ENCODE data around the gene CCDC87. TPM values are rescaled to one million over a fixed set of nuclear protein-coding genes. Genes with fewer than 3 reads are reported as not detected.

Gene CCDC87
- total and polyA plus RNA-seq, 2 donors (not counting 3 experiments of a cell fraction or from before 2014, with no cell fraction given), result 0.06 to 0.22 TPM

GRCh38 chr11:66569076-66569475 lies 23.8 kb downstream of the CCDC87 start:
- Histone ChIP-seq H4K20me1 (replicated peaks; ENCODE audit: control insufficient read depth, extremely low read depth, insufficient read depth, low read length) (no peaks in the 10 kb centered on the region), H3K79me2 (ENCODE audit: control insufficient read depth, insufficient read depth, low read length) (no peaks in the 10 kb centered on the region), H3K4me2 (ENCODE audit: insufficient read depth, low read length) (no peak overlapping the region), H3K4me3 (replicated peaks in 1 of 3; ENCODE audit: insufficient read depth in 1 of 3, low read depth in 1 of 3, low read length in 3 of 3) (no peak overlapping the region), H3K27me3 (ENCODE audit: control insufficient read depth in 2 of 2, insufficient read depth in 2 of 2, low read length in 2 of 2) (no peaks in the 10 kb centered on the region), H3K9ac (replicated peaks; ENCODE audit: extremely low read depth, insufficient read depth, low read length) (no peak overlapping the region), H2AFZ (ENCODE audit: low read depth, low read length) (no peak overlapping the region), H3K36me3 (ENCODE audit: control insufficient read depth in 2 of 2, extremely low read depth in 1 of 2, insufficient read depth in 2 of 2, low read length in 2 of 2) (no peaks in the 10 kb centered on the region), H3K27ac (ENCODE audit: insufficient read depth, low read depth, low read length) (no peak overlapping the region), H3K9me1 (replicated peaks; ENCODE audit: control insufficient read depth, extremely low read depth, insufficient read depth, low read length) (no peaks in the 10 kb centered on the region), H3K4me1 (ENCODE audit: control insufficient read depth, extremely low read depth, insufficient read depth, low read length) (peaks cover 3% of the 10 kb centered on the region), H3K9me3 (replicated peaks; ENCODE audit: control insufficient read depth, insufficient read depth, low read length) (no peaks in the 10 kb centered on the region)
- ChIA-PET POLR2A (interaction anchor here (0.8 kb wide), 1 partner anchor 58 kb away, joined by 3 read pairs; the partner anchor contains the start of gene BBS1), CTCF (interaction anchor here (0.8 to 2.9 kb wide), 9 partner anchors 9 to 183 kb away, joined by 3 to 18 read pairs (median 5); partner anchors contain the start of genes ACTN3, CCDC87, CCS and RBM4B)
- DNase-seq (ENCODE audit: low read depth, low spot score), result no peak
- no peak for TF ChIP-seq CTCF (IDR thresholded peaks at IDR 0.05; ENCODE audit: extremely low read depth in 1 of 2, insufficient read depth in 1 of 2, low read depth in 1 of 2, low read length in 2 of 2)
- TF ChIP-seq GATA2 (IDR thresholded peaks at IDR 0.05; ENCODE audit: insufficient read depth, insufficient read length, low read depth, low read length), result no peak
- TF ChIP-seq POLR2AphosphoS5 (IDR thresholded peaks at IDR 0.05; ENCODE audit: insufficient read depth, low read depth, low read length), result no peak
- TF ChIP-seq, protein P1, sequence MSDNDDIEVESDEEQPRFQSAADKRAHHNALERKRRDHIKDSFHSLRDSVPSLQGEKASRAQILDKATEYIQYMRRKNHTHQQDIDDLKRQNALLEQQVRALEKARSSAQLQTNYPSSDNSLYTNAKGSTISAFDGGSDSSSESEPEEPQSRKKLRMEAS (IDR thresholded peaks at IDR 0.05; ENCODE audit: insufficient read depth, insufficient read length), result no peak
- TF ChIP-seq POLR2A (IDR thresholded peaks at IDR 0.05; ENCODE audit: low read depth, low read length), result no peak
- TF ChIP-seq FOS (IDR thresholded peaks at IDR 0.05; ENCODE audit: borderline replicate concordance, insufficient read depth, low read length), result no peak
- no peak for TF ChIP-seq JUN (IDR thresholded peaks at IDR 0.05; ENCODE audit: borderline replicate concordance, insufficient read depth, insufficient read length, low read depth)
- no peak for TF ChIP-seq EZH2 (IDR thresholded peaks at IDR 0.05; ENCODE audit: borderline replicate concordance, low read depth, low read length, severe bottlenecking)
- no peak for TF ChIP-seq MYC (IDR thresholded peaks at IDR 0.05; ENCODE audit: low read depth, low read length)
- no TSS peak for BruUV-seq (replicated peaks)
- FAIRE-seq, result no peak
- intact Hi-C loops (cut with micrococcal nuclease), result no loop called here
- dilution Hi-C loops (cut with MboI; ENCODE audit: extremely low pct_ligation_motif_present, low sequenced_read_pairs), result no loop called here
